Measurements from ENCODE around the gene TTR. TPM values are rescaled to one million over a fixed set of nuclear protein-coding genes. Genes with fewer than 3 reads are reported as not detected.
A peak's percentile ranks its signal among the peaks of the same experiment; 100 is the strongest.

Gene TTR
- total and polyA plus RNA-seq, 2 of the 13 experiments (the other 11 are each of a cell fraction or from before 2014, with no cell fraction given) = 91.3 to 496 TPM

- TF ChIP-seq MTERF4 (CRISPR knock-in tag; IDR thresholded peaks at IDR 0.05) (no peak), STAT5B (CRISPR knock-in tag; IDR thresholded peaks at IDR 0.05) (no peak), MED1 (CRISPR knock-in tag; IDR thresholded peaks at IDR 0.05) (peak; percentile 64), SALL1 (CRISPR knock-in tag; IDR thresholded peaks at IDR 0.05) (peak; percentile 77), XBP1 (CRISPR knock-in tag; IDR thresholded peaks at IDR 0.05) (no peak), NONO (IDR thresholded peaks at IDR 0.05) (no peak), NONO (CRISPR knock-in tag; conservative IDR thresholded peaks at IDR 0.05) (no peak), NFYB (CRISPR knock-in tag; IDR thresholded peaks at IDR 0.05) (no peak), ZNF446 (CRISPR knock-in tag; IDR thresholded peaks at IDR 0.05) (no peak), HNRNPK (IDR thresholded peaks at IDR 0.05; ENCODE audit: low read depth, low read length, poor library complexity, severe bottlenecking) (no peak), BRF2 (CRISPR knock-in tag; IDR thresholded peaks at IDR 0.05) (no peak), PAXIP1 (CRISPR knock-in tag; conservative IDR thresholded peaks at IDR 0.05) (peak; percentile 71), ZNF670 (CRISPR knock-in tag; IDR thresholded peaks at IDR 0.05; ENCODE audit: borderline replicate concordance) (no peak), FUBP1 (CRISPR knock-in tag; IDR thresholded peaks at IDR 0.05; ENCODE audit: borderline replicate concordance) (no peak), SALL2 (CRISPR knock-in tag; IDR thresholded peaks at IDR 0.05) (no peak), MIER3 (CRISPR knock-in tag; IDR thresholded peaks at IDR 0.05; ENCODE audit: borderline replicate concordance) (no peak), KAT8 (CRISPR knock-in tag; IDR thresholded peaks at IDR 0.05) (no peak), ZNF878 (CRISPR knock-in tag; IDR thresholded peaks at IDR 0.05) (no peak), CERS6 (CRISPR knock-in tag; IDR thresholded peaks at IDR 0.05) (no peak), MIER2 (CRISPR knock-in tag; IDR thresholded peaks at IDR 0.05) (no peak), ZNF75D (CRISPR knock-in tag; IDR thresholded peaks at IDR 0.05; ENCODE audit: borderline replicate concordance) (no peak), ZNF232 (CRISPR knock-in tag; IDR thresholded peaks at IDR 0.05; ENCODE audit: borderline replicate concordance) (no peak), ZNF713 (CRISPR knock-in tag; IDR thresholded peaks at IDR 0.05) (no peak)
Measured at GRCh38 chr18:31566576-31567306, 24.9 kb upstream of the TTR start (continued).

All from HepG2 (cell line).